RWPE2 (cell line): Measurements from ENCODE around the gene PSMA3.

ENCODE experiments used
- ATAC-seq: fragments of 200-7000 bp; cut with Tn5 transposase; 3 replicates; pipeline ENCODE4 v1.9.1; 2021; ENCODE audit warnings: low read depth
- DNase-seq: peaks from one replicate; pipeline ENCODE4 v3.0.0-alpha.2; 2020; ENCODE audit warnings: low spot score
- H3K27ac ChIP-seq: fragments of 450-650 bp; 2 replicates; pipeline ENCODE4 v1.5.1; 2017; ENCODE audit warnings: mild to moderate bottlenecking; ENCODE audit not compliant: poor library complexity, severe bottlenecking
- H3K27me3 ChIP-seq: fragments of 250-450 bp; sonication (Bioruptor Pico); 2 replicates; pipeline ENCODE4 v1.5.1; 2021; ENCODE audit warnings: mild to moderate bottlenecking, moderate library complexity; ENCODE audit not compliant: insufficient read depth, poor library complexity, severe bottlenecking
- H3K36me3 ChIP-seq: fragments of 250-450 bp; sonication (Bioruptor Pico); 2 replicates; pipeline ENCODE4 v1.5.1; 2020; ENCODE audit warnings: low read depth, mild to moderate bottlenecking, moderate library complexity
- H3K4me1 ChIP-seq: fragments of 250-450 bp; sonication (Bioruptor Pico); 2 replicates; pipeline ENCODE4 v1.5.1; 2021; ENCODE audit warnings: mild to moderate bottlenecking, moderate library complexity; ENCODE audit not compliant: insufficient read depth, poor library complexity, severe bottlenecking
- H3K4me3 ChIP-seq: fragments of 250-450 bp; sonication (Bioruptor Pico); 2 replicates; pipeline ENCODE4 v1.5.1; 2021; ENCODE audit warnings: mild to moderate bottlenecking, moderate library complexity; ENCODE audit not compliant: severe bottlenecking
- H3K9me3 ChIP-seq: fragments of 250-450 bp; sonication (Bioruptor Pico); 2 replicates; pipeline ENCODE4 v1.5.1; 2021; ENCODE audit warnings: mild to moderate bottlenecking, moderate library complexity; ENCODE audit not compliant: severe bottlenecking
- TF ChIP-seq, protein P1 (sequence below): fragments of 450-650 bp; IDR thresholded peaks from one replicate; pipeline ENCODE4 v1.5.1; 2017; ENCODE audit warnings: mild to moderate bottlenecking, moderate library complexity; ENCODE audit not compliant: poor library complexity, severe bottlenecking

The PSMA3 gene

DNA sequence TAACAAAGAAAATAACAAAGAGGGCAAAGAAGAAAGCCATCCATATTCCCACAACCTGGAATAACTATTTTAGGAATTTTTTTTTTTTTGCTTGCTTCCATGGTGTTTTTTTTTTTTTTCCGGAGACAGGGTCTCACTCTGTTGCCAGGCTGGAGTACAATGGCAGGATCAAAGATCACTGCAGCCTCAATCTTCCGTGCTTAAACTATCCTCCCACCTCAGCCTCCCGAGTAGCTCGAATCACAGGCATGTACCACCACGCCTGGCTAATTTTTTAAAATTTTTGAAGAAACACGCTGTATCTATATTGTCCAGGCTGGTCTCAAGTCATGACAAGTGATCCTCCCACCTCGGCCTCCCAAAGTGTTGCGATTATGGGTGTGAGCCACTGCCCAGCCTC is 33.5 kb downstream of the PSMA3 start:
- ATAC-seq (no peak), DNase-seq (no peak)
- Histone ChIP-seq H3K36me3 (peaks cover 80% of the 10 kb centered on the region), H3K4me3 (no peak overlapping the region), H3K27me3 (no peaks in the 10 kb centered on the region), H3K9me3 (no peaks in the 10 kb centered on the region), H3K4me1 (peaks cover 24% of the 10 kb centered on the region), H3K27ac (no peak overlapping the region)
- TF ChIP-seq, protein P1, sequence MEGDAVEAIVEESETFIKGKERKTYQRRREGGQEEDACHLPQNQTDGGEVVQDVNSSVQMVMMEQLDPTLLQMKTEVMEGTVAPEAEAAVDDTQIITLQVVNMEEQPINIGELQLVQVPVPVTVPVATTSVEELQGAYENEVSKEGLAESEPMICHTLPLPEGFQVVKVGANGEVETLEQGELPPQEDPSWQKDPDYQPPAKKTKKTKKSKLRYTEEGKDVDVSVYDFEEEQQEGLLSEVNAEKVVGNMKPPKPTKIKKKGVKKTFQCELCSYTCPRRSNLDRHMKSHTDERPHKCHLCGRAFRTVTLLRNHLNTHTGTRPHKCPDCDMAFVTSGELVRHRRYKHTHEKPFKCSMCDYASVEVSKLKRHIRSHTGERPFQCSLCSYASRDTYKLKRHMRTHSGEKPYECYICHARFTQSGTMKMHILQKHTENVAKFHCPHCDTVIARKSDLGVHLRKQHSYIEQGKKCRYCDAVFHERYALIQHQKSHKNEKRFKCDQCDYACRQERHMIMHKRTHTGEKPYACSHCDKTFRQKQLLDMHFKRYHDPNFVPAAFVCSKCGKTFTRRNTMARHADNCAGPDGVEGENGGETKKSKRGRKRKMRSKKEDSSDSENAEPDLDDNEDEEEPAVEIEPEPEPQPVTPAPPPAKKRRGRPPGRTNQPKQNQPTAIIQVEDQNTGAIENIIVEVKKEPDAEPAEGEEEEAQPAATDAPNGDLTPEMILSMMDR: no peak

DNA sequence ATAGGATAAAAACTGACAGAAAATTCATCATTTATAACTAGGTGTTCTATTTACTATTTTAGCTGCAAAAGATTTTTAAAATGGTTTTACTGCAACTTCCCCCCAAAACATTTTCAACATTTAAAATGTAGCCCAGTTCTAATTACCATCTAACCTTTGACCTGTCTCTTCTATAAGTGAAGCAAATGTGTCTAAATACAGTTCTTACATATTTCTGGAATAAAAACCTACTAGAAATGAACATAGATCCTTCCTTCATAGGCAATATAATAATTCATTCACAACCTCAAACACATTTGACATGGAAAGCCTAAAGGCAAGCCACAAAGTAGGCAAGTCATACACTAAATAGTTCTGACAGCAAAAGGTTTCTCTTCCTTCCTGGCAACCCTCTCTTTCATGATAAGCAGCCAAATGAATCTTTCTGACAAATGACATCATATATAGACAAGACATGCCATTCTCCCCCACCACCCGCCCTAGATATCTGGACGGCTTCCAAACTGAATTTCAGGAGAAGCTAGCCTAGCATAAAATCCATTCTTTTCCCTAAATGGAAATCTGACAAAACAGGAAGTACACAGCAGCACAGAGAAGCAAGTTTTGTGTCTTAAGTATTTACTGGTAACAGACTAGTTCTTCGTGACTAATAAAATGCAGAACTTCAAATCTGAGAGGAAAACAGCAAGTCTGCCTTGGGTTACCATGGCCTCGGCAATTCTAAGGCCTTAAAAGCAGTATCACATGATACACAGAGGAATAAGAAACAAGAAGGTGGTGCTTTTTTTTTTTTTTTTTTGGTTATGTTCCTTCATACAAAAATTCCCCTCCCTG is 36.5 kb downstream of the PSMA3 start:
- Histone ChIP-seq H3K27ac (peak overlapping the region; percentile 72), H3K4me1 (peaks cover 25% of the 10 kb centered on the region), H3K27me3 (no peaks in the 10 kb centered on the region), H3K36me3 (peaks cover 81% of the 10 kb centered on the region), H3K9me3 (no peaks in the 10 kb centered on the region), H3K4me3 (no peak overlapping the region)
- DNase-seq: no peak
- TF ChIP-seq, protein P1: no peak
- peak; percentile 85 for ATAC-seq

DNA sequence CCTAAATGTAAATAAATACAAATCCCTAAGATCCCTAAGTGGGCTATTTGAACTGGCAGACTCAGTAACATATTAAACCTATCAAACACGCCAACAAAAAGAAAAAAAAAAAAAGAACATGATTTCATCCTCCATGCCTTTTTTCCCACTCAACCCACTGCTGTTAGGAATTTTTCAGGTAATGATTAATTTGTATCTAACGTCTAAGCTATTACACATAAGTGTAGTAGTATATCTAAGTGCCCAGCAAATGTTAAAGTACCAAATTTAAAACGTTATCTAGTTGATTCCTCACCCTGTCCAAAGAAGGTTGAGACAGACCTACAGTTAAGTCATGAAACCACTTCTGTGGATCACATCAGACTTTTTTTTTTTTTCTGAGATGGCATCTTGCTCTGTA is 37.3 kb downstream of the PSMA3 start:
- DNase-seq: no peak
- TF ChIP-seq, protein P1: no peak
- ATAC-seq: no peak
- Histone ChIP-seq H3K4me1 (peaks cover 25% of the 10 kb centered on the region), H3K27ac (peak overlapping the region; percentile 72), H3K36me3 (peaks cover 82% of the 10 kb centered on the region), H3K9me3 (no peaks in the 10 kb centered on the region), H3K27me3 (no peaks in the 10 kb centered on the region), H3K4me3 (no peak overlapping the region)

DNA sequence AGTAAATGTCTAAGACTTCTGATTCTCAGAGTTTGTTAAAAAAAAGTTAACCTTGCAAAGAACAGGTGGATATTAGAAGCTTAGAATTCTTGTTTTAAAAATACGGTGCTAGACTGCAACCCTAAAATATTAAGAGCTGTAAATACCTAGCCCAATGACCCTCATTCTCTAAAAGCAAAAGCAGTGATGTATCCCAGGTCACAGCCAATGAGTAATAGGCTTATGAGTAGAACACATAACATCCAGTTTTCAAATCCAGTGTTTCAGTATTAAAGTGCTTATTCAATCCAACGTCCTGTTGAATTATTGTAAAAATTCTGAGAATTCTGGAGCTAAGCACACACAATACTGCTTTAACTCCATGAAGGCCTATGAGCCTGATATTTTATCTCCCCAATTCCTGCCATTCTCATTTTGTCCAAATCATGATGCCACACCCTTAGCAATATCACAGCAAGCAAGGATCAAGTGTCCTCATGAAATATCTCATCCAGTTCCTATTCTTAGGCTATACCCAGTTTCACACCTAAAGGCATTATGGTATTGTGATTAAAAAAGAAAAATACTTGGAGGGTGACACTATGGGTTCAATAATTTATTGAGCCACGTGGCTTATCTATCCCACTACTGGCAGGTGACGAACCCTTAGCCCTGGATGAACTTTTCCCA is 38.4 kb downstream of the PSMA3 start:
- DNase-seq (no peak), ATAC-seq (no peak)
- Histone ChIP-seq H3K9me3 (no peaks in the 10 kb centered on the region), H3K36me3 (peaks cover 85% of the 10 kb centered on the region), H3K4me1 (peaks cover 26% of the 10 kb centered on the region), H3K27me3 (no peaks in the 10 kb centered on the region), H3K4me3 (no peak overlapping the region), H3K27ac (peak overlapping the region; percentile 72)
- TF ChIP-seq, protein P1: no peak
